ENCODE measurements around the gene PHF21B. TPM values are rescaled to one million over a fixed set of nuclear protein-coding genes. Genes with fewer than 3 reads are reported as not detected.

The PHF21B gene
- not detected in 2 replicates for total RNA-seq

DNA sequence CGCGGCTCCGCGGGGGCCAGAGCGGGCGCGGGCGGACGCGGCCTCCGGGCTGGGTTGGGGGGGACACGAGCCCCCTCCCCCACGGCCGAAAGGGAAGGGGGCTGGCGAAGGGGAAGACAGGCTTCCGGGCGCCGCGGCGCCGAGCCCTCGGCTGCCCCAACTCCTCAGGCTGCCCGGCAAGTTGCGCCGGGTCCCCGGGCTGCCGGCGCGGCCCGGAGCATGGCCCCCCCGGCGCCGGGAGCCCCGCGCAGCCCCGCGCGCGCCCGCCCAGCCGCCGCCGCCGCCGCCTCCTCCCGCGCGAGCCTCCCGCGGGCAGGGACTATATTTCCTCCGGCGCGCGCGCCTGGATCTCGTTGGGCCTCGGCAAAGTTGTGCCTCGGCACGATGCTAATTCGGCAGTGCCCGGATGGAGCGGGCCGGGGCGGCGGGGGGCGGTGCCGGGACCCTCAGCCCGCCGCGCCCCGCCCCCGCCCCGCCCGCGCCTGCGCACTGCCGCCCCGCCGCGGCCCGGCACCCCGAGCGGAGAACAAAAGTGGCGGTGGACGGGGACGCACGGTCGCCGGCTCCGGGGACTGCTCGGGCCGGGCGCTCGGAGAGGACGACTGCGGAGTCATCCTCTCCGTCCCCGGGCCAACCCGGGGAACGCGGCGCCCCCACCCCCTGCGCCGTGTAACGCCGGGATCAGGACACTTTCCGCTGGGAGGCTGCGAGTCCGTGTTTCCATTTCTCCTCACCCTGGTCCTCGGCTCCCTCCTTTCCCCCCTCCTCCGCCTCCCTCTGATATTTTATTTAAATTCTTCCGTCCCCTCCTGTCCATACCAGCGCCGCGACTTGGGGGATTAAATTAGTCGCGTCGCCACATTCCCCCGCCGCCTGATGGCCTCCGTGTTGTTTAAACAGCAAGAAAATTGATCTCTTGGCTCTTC, at the start of gene PHF21B:
Gene PHF21B, minus strand, starts transcription at position 400 of the 926 bp plus-strand sequence. CDS start 456 bp downstream, outside the sequence.

Other genes with a start within 250 kb of the PHF21B start
- gene NUP50, start 153.9 kb upstream of the PHF21B start, total RNA-seq, result 99.2 and 105 TPM in 2 replicates
- 31.5 and 36.2 TPM in 2 replicates for gene KIAA0930, start 230.9 kb upstream of the PHF21B start, total RNA-seq